Left lung (tissue), 10 donors: ENCODE measurements around the gene ADAM12. TPM values are rescaled to one million over a fixed set of nuclear protein-coding genes. Genes with fewer than 3 reads are reported as not detected.
A peak's percentile ranks its signal among the peaks of the same experiment; 100 is the strongest.

Source experiments
- ATAC-seq: fragments of 200-7000 bp; cut with Tn5 transposase; one replicate; pipeline ENCODE4 v1.9.1; 2020; ENCODE audit warnings: moderate library complexity
- DNase-seq, 4 donors: peaks; one replicate each; pipeline ENCODE4 v3.0.0-alpha.2; 2013 to 2020
- H3K27ac ChIP-seq, 2 donors: fragments of 200-600 bp; sonication (generic) in 1 of 2; one replicate each; pipeline versions ENCODE4 v1.5.0 to v1.8.0; 2020 to 2021
- H3K27me3 ChIP-seq, 2 donors: fragments of 200-600 bp; sonication (generic) in 1 of 2; one replicate each; pipeline versions ENCODE4 v1.5.0 to v1.8.0; 2020 to 2021
- H3K36me3 ChIP-seq, 2 donors: fragments of 200-600 bp; sonication (generic) in 1 of 2; one replicate each; pipeline versions ENCODE4 v1.5.0 to v1.8.0; 2020 to 2021
- H3K4me1 ChIP-seq, 2 donors: fragments of 200-600 bp; one replicate each; pipeline ENCODE4 v1.8.0; 2021
- H3K4me3 ChIP-seq, 2 donors: fragments of 200-600 bp; sonication (generic) in 1 of 2; one replicate each; pipeline versions ENCODE4 v1.5.0 to v1.8.0; 2020 to 2021; ENCODE audit warnings: mild to moderate bottlenecking in 1 of 2
- H3K9me3 ChIP-seq, 2 donors: fragments of 200-600 bp; sonication (generic) in 1 of 2; one replicate each; pipeline versions ENCODE4 v1.5.0 to v1.8.0; 2020 to 2021
- intact Hi-C, 2 donors: fragments of 100-400 bp; cut with DNase I; formaldehyde crosslinking; loops; one replicate each; pipeline versions ENCODE4 v1.11.2 to v1.14.2; 2022
- polyA plus RNA-seq, 6 donors: library from polyadenylated mRNA; unstranded; fragments of 120-200 nt; gene quantifications; one replicate each; pipeline ENCODE4 v1.2.1, GENCODE V29; 2013; ENCODE audit not compliant: insufficient read length in 6 of 6
- total RNA-seq, 2 donors: library from RNA; stranded (reverse); fragmentation: NEBNext Ultra II Directional; extraction: Animal tissue kit (Norgen Biotek cat#: 25700); gene quantifications; one replicate each; pipeline ENCODE4 v1.2.1, GENCODE V29; 2021
- TF ChIP-seq, protein P1 (sequence below), 2 donors: fragments of 200-600 bp; sonication (generic) in 1 of 2; IDR thresholded peaks; one replicate each; pipeline versions ENCODE4 v1.5.0 to v1.8.0; 2021; ENCODE audit warnings: antibody characterized with exemption in 2 of 2
- donor health status: DM: no; HTN: yes; CAD: no.
- donor health status: DM: no; HTN: no; CAD: no.

ADAM12 gene
- total and polyA plus RNA-seq, 8 donors: 2.6 to 22.4 (median 10.7) TPM

DNA sequence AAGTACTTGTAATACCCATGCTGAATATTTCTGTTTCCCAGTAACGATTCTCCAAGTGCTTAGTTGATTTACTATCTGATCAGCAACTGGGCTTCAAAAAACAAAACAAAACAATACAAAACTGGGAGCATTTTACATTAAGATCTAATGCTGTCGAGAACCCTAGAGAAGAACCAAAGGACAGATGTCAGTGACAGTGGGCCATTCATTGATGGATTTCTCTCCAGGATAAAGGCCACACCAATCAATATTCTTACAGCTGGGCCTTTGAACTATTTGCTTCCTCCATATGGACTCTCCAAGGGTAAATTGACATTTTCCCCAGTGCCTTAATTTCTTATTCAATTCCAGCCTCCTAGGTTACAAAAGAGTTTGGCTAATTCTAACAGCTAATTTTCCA lies 217.5 kb downstream of the ADAM12 start:
- Histone ChIP-seq H3K27me3 (no peaks in the 10 kb centered on the region), H3K27ac (no peak overlapping the region), H3K36me3 (no peaks in the 10 kb centered on the region), H3K9me3 (no peaks in the 10 kb centered on the region), H3K4me3 (no peak overlapping the region), H3K4me1 (no peaks in the 10 kb centered on the region)
- DNase-seq (no peak), ATAC-seq (no peak)
- TF ChIP-seq, protein P1, sequence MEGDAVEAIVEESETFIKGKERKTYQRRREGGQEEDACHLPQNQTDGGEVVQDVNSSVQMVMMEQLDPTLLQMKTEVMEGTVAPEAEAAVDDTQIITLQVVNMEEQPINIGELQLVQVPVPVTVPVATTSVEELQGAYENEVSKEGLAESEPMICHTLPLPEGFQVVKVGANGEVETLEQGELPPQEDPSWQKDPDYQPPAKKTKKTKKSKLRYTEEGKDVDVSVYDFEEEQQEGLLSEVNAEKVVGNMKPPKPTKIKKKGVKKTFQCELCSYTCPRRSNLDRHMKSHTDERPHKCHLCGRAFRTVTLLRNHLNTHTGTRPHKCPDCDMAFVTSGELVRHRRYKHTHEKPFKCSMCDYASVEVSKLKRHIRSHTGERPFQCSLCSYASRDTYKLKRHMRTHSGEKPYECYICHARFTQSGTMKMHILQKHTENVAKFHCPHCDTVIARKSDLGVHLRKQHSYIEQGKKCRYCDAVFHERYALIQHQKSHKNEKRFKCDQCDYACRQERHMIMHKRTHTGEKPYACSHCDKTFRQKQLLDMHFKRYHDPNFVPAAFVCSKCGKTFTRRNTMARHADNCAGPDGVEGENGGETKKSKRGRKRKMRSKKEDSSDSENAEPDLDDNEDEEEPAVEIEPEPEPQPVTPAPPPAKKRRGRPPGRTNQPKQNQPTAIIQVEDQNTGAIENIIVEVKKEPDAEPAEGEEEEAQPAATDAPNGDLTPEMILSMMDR (IDR thresholded peaks at IDR 0.05): no peak
- intact Hi-C loops: no loop called here

DNA sequence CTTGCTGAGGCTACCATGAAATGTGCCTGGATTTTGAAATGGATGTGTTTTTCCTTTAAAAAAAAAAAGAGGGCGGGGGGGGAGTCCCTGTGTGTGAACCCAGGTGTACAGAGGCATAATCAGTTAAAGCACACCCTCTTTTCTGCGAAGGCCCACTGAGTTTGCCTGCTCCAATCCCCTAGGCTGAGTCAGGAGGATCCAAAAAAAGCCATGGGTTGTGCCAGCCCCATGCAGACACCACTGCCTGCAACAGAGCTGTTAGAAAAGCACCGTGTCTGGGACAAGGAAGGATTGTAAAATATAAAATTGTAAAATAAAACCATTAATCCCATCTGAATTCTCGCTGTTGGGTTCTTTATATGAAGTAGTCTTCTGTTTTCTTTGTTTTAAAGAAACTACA lies 217.9 kb downstream of the ADAM12 start:
- Histone ChIP-seq H3K27ac (no peak overlapping the region), H3K4me3 (no peak overlapping the region)

GRCh38 chr10:126169899-126170298 lies 218.4 kb downstream of the ADAM12 start:
- H3K27ac ChIP-seq: no peak overlapping the region
- peak in 1 of 4 donors; percentile 28 for DNase-seq
- ATAC-seq: no peak
- no peaks in the 10 kb centered on the region for H3K4me1 ChIP-seq
- H3K27me3 ChIP-seq: no peaks in the 10 kb centered on the region
- TF ChIP-seq, protein P1 (IDR thresholded peaks at IDR 0.05): no peak
- no peaks in the 10 kb centered on the region for H3K9me3 ChIP-seq
- no peaks in the 10 kb centered on the region for H3K36me3 ChIP-seq
- H3K4me3 ChIP-seq: no peak overlapping the region
- intact Hi-C loops: no loop called here

More for the DNA sequence above, 217.9 kb downstream of the ADAM12 start:
- DNase-seq: no peak
- TF ChIP-seq, protein P1 (IDR thresholded peaks at IDR 0.05): no peak
- Histone ChIP-seq H3K9me3 (no peaks in the 10 kb centered on the region), H3K4me1 (no peaks in the 10 kb centered on the region), H3K36me3 (no peaks in the 10 kb centered on the region), H3K27me3 (no peaks in the 10 kb centered on the region)
- intact Hi-C loops: no loop called here
- no peak for ATAC-seq

- no peaks in the 10 kb centered on the region for H3K27me3 ChIP-seq
- ATAC-seq (no peak), DNase-seq (no peak)
- no peaks in the 10 kb centered on the region for H3K9me3 ChIP-seq
- TF ChIP-seq, protein P1 (IDR thresholded peaks at IDR 0.05): no peak
- intact Hi-C loops: no loop called here
- no peak overlapping the region for H3K27ac ChIP-seq
- no peak overlapping the region for H3K4me3 ChIP-seq
- H3K36me3 ChIP-seq: no peaks in the 10 kb centered on the region
- H3K4me1 ChIP-seq: no peaks in the 10 kb centered on the region
Observed at GRCh38 chr10:126166797-126167196, 221.5 kb downstream of the ADAM12 start.

DNA sequence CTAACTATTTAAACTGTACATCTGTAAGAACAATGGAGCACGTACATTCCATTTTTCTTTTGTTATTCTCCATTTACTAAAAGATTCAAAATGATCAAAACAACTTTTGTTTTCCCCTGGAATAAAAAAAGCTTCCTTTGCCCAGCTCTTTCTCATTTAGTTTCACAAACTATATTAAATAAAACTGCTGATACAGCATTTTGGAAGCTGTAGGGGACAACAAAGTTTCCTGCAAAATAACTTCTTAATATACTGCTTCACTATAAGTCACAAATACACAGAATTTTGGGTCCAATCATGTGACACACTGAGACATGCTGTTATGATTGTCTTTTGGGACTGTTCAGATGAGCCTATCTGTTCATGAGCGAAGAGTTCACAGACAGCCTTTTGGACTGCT lies 222.4 kb downstream of the ADAM12 start:
- Histone ChIP-seq H3K4me1 (no peaks in the 10 kb centered on the region), H3K4me3 (no peak overlapping the region), H3K9me3 (no peaks in the 10 kb centered on the region), H3K27ac (no peak overlapping the region), H3K27me3 (no peaks in the 10 kb centered on the region), H3K36me3 (no peaks in the 10 kb centered on the region)
- TF ChIP-seq, protein P1 (IDR thresholded peaks at IDR 0.05): no peak
- no peak for DNase-seq
- intact Hi-C loops: no loop called here
- no peak for ATAC-seq
